ENCODE measurements around the gene C3. TPM values are rescaled to one million over a fixed set of nuclear protein-coding genes. Genes with fewer than 3 reads are reported as not detected.

Gene C3
- polyA plus RNA-seq, 1 donor (not counting 4 experiments of a cell fraction or from before 2014, with no cell fraction given), result 10.7 TPM

GRCh38 chr19:6679139-6679538 lies 41.3 kb downstream of the C3 start:
- dilution Hi-C loops (cut with MboI; ENCODE audit: extremely low pct_ligation_motif_present, low sequenced_read_pairs), result no loop called here
- no peak overlapping the region for H3K27ac ChIP-seq (ENCODE audit: control insufficient read depth, insufficient read depth, low read length)
- no peaks in the 10 kb centered on the region for H3K27me3 ChIP-seq (ENCODE audit: control insufficient read depth, extremely low read depth, insufficient read depth, low read length)
- no peaks in the 10 kb centered on the region for H3K9me3 ChIP-seq (ENCODE audit: control insufficient read depth, low read depth, low read length)
- FAIRE-seq, result no peak
- H3K79me2 ChIP-seq (ENCODE audit: control insufficient read depth, insufficient read depth, low read length), result no peaks in the 10 kb centered on the region
- peaks cover 7% of the 10 kb centered on the region for H3K4me1 ChIP-seq (ENCODE audit: control insufficient read depth, extremely low read depth, insufficient read depth, low read length)
- TF ChIP-seq EZH2 (IDR thresholded peaks at IDR 0.05; ENCODE audit: low read length) (no peak), CTCF (optimal IDR thresholded peaks at IDR 0.05 in 1 of 3, IDR thresholded peaks at IDR 0.05 in 1 of 3, conservative IDR thresholded peaks at IDR 0.05 in 1 of 3; ENCODE audit: extremely low read depth in 1 of 3, insufficient read depth in 2 of 3, low read length in 3 of 3) (no peak)
- no peak overlapping the region for H2AFZ ChIP-seq (ENCODE audit: control insufficient read depth, low read length)
- no peak for DNase-seq (ENCODE audit: low read depth, low spot score)
- no peak overlapping the region for H3K4me3 ChIP-seq (ENCODE audit: control insufficient read depth in 2 of 3, extremely low read depth in 1 of 3, insufficient read depth in 2 of 3, low read depth in 1 of 3, low read length in 3 of 3)
- no peak overlapping the region for H3K9ac ChIP-seq (ENCODE audit: control insufficient read depth, extremely low read depth, insufficient read depth, low read length)
- H3K9me1 ChIP-seq (ENCODE audit: control insufficient read depth, extremely low read depth, insufficient read depth, low read length), result no peaks in the 10 kb centered on the region
- H3K36me3 ChIP-seq (ENCODE audit: control insufficient read depth in 2 of 2, extremely low read depth in 1 of 2, insufficient read depth in 2 of 2, low read length in 2 of 2), result no peaks in the 10 kb centered on the region
- no peaks in the 10 kb centered on the region for H4K20me1 ChIP-seq (ENCODE audit: control insufficient read depth, extremely low read depth, insufficient read depth, low read length)
- H3K4me2 ChIP-seq (ENCODE audit: control insufficient read depth, extremely low read depth, insufficient read depth, low read depth, low read length), result no peak overlapping the region

- Histone ChIP-seq H3K79me2 (ENCODE audit: control insufficient read depth, insufficient read depth, low read length) (no peaks in the 10 kb centered on the region), H3K27me3 (ENCODE audit: control insufficient read depth, extremely low read depth, insufficient read depth, low read length) (no peaks in the 10 kb centered on the region), H4K20me1 (ENCODE audit: control insufficient read depth, extremely low read depth, insufficient read depth, low read length) (no peaks in the 10 kb centered on the region), H3K36me3 (ENCODE audit: control insufficient read depth in 2 of 2, extremely low read depth in 1 of 2, insufficient read depth in 2 of 2, low read length in 2 of 2) (no peaks in the 10 kb centered on the region), H3K9ac (ENCODE audit: control insufficient read depth, extremely low read depth, insufficient read depth, low read length) (no peak overlapping the region), H3K9me1 (ENCODE audit: control insufficient read depth, extremely low read depth, insufficient read depth, low read length) (no peaks in the 10 kb centered on the region), H3K4me3 (ENCODE audit: control insufficient read depth in 2 of 3, extremely low read depth in 1 of 3, insufficient read depth in 2 of 3, low read depth in 1 of 3, low read length in 3 of 3) (no peak overlapping the region), H3K27ac (ENCODE audit: control insufficient read depth, insufficient read depth, low read length) (no peak overlapping the region), H3K4me1 (ENCODE audit: control insufficient read depth, extremely low read depth, insufficient read depth, low read length) (peaks cover 7% of the 10 kb centered on the region), H3K9me3 (ENCODE audit: control insufficient read depth, low read depth, low read length) (no peaks in the 10 kb centered on the region), H2AFZ (ENCODE audit: control insufficient read depth, low read length) (no peak overlapping the region), H3K4me2 (ENCODE audit: control insufficient read depth, extremely low read depth, insufficient read depth, low read depth, low read length) (no peak overlapping the region)
- no peak for DNase-seq (ENCODE audit: low read depth, low spot score)
- peak; percentile 34 for FAIRE-seq
- TF ChIP-seq EZH2 (IDR thresholded peaks at IDR 0.05; ENCODE audit: low read length) (no peak), CTCF (optimal IDR thresholded peaks at IDR 0.05 in 1 of 3, IDR thresholded peaks at IDR 0.05 in 1 of 3, conservative IDR thresholded peaks at IDR 0.05 in 1 of 3; ENCODE audit: extremely low read depth in 1 of 3, insufficient read depth in 2 of 3, low read length in 3 of 3) (no peak)
- dilution Hi-C loops (cut with MboI; ENCODE audit: extremely low pct_ligation_motif_present, low sequenced_read_pairs), result no loop called here
Measured at GRCh38 chr19:6678690-6679109, 41.8 kb downstream of the C3 start.

All from keratinocyte (primary cell).